SH-SY5Y (cell line): ENCODE results near the gene MYO3A.

ENCODE experiments used
- GATA2 ChIP-seq: IDR thresholded peaks from 2 replicates; pipeline ENCODE4 v1.6.1; 2011; ENCODE audit warnings: mild to moderate bottlenecking, low read depth, low read length
- GATA3 ChIP-seq: IDR thresholded peaks from 2 replicates; pipeline ENCODE4 v1.6.1; 2011; ENCODE audit warnings: low read depth, mild to moderate bottlenecking, low read length, moderate library complexity

DNA sequence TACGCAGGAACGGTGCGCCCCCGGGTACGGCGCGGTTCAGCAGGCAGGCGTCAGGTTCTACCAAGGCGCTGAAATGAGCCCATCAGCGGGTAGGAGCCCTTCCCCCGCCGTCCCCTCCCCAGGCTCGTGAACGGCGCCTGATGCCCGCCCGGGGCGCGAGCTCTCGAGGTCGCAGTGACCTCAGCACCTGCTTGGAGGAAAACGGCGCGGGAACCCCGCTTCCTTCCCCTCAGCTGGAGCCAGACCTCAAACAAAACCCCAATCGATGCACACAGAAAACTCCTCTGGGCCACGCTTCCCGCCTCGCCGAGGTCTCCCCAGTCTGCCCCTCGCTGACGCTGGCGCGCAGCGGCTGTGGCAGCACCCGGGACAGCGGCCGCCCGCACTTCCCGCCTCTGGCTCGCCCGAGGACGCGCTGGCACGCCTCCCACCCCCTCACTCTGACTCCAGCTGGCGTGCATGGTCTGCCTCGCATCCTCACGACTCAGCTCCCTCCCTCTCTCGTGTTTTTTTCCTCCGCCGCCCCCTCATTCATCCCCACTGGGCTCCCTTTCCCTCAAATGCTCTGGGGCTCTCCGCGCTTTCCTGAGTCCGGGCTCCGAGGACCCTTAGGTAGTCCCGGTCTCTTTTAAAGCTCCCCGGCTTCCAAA is 282.0 kb downstream of the MYO3A start:
- no peak for TF ChIP-seq GATA3
- no peak for TF ChIP-seq GATA2
